GM23338 (cell line): ENCODE measurements around the gene ZNF665. TPM values are rescaled to one million over a fixed set of nuclear protein-coding genes. Genes with fewer than 3 reads are reported as not detected.
A peak's percentile ranks its signal among the peaks of the same experiment; 100 is the strongest.
"Not testable (repeated sequence)": the region's sequence is repeated elsewhere in the genome, so short reads cannot be mapped to it uniquely, and the experiment has no call there.

Source experiments
- ATAC-seq: fragments of 200-7000 bp; cut with Tn5 transposase; 3 replicates; pipeline ENCODE4 v1.9.1; 2020
- DNase-seq: peaks from one replicate; pipeline ENCODE4 v3.0.0-alpha.2; 2015; ENCODE audit warnings: low spot score
- H2AFZ ChIP-seq: fragments of 200-600 bp; sonication (generic); 2 replicates; pipeline ENCODE4 v1.8.0; 2016; ENCODE audit warnings: antibody characterized with exemption, mild to moderate bottlenecking, moderate library complexity
- H3F3A ChIP-seq: fragments of 200-600 bp; sonication (generic); replicated peaks from 2 replicates; pipeline ENCODE4 v1.8.0; 2017; ENCODE audit warnings: antibody characterized with exemption, mixed run types, low read depth
- H3K27ac ChIP-seq: fragments of 200-600 bp; sonication (generic); 2 replicates; pipeline ENCODE4 v1.6.1; 2016; ENCODE audit warnings: low read depth
- H3K27me3 ChIP-seq: fragments of 200-600 bp; sonication (generic); 2 replicates; pipeline ENCODE4 v1.8.0; 2016; ENCODE audit warnings: mild to moderate bottlenecking, mixed run types, moderate library complexity; ENCODE audit not compliant: insufficient read depth
- H3K36me3 ChIP-seq: fragments of 200-600 bp; sonication (generic); 2 replicates; pipeline ENCODE4 v1.8.0; 2016; ENCODE audit warnings: mild to moderate bottlenecking; ENCODE audit not compliant: insufficient read depth
- H3K4me1 ChIP-seq: fragments of 200-600 bp; sonication (generic); 2 replicates; pipeline ENCODE4 v1.8.0; 2016; ENCODE audit warnings: mild to moderate bottlenecking, moderate library complexity; ENCODE audit not compliant: insufficient read depth
- H3K4me2 ChIP-seq: fragments of 200-600 bp; sonication (generic); 2 replicates; pipeline ENCODE4 v1.7.1; 2017; ENCODE audit warnings: mixed run types
- H3K4me3 ChIP-seq: fragments of 200-600 bp; sonication (generic); 2 replicates; pipeline ENCODE4 v1.6.1; 2016; ENCODE audit warnings: mixed run types
- H3K79me2 ChIP-seq: fragments of 200-600 bp; sonication (generic); replicated peaks from 2 replicates; pipeline ENCODE4 v1.8.0; 2017; ENCODE audit warnings: mild to moderate bottlenecking; ENCODE audit not compliant: insufficient read depth
- H3K9me2 ChIP-seq: fragments of 200-600 bp; sonication (generic); 2 replicates; pipeline ENCODE4 v1.8.0; 2017; ENCODE audit not compliant: insufficient read depth
- H4K20me1 ChIP-seq: fragments of 200-600 bp; sonication (generic); replicated peaks from 2 replicates; pipeline ENCODE4 v1.8.0; 2017; ENCODE audit warnings: mild to moderate bottlenecking; ENCODE audit not compliant: insufficient read depth
- H3K27ac Mint-ChIP-seq: 2 replicates; pipeline ENCODE4 v1.8.0; 2020; ENCODE audit warnings: inconsistent platforms, mild to moderate bottlenecking, moderate library complexity, mixed read lengths
- H3K27me3 Mint-ChIP-seq: 3 replicates; pipeline ENCODE4 v1.8.0; 2022; ENCODE audit warnings: low read depth, mild to moderate bottlenecking, moderate library complexity, mixed read lengths, inconsistent platforms; ENCODE audit not compliant: insufficient read depth, poor library complexity
- H3K36me3 Mint-ChIP-seq: 3 replicates; pipeline ENCODE4 v1.8.0; 2021; ENCODE audit warnings: low read depth, mild to moderate bottlenecking, inconsistent platforms, moderate library complexity, mixed read lengths
- H3K4me1 Mint-ChIP-seq: 3 replicates; pipeline ENCODE4 v1.8.0; 2020; ENCODE audit warnings: mild to moderate bottlenecking, inconsistent platforms, mixed read lengths
- H3K4me3 Mint-ChIP-seq: 3 replicates; pipeline ENCODE4 v1.8.0; 2021; ENCODE audit warnings: moderate library complexity, mild to moderate bottlenecking, inconsistent platforms, mixed read lengths
- H3K9me3 Mint-ChIP-seq: 3 replicates; pipeline ENCODE4 v1.8.0; 2020; ENCODE audit warnings: moderate library complexity, mild to moderate bottlenecking, inconsistent platforms, mixed read lengths
- EZH2 ChIP-seq: fragments of 200-600 bp; sonication (generic); IDR thresholded peaks from one replicate; pipeline ENCODE4 v1.8.0; 2017; ENCODE audit warnings: antibody characterized with exemption, mild to moderate bottlenecking, low read depth; ENCODE audit not compliant: unreplicated experiment
- EZH2phosphoT487 ChIP-seq: fragments of 200-600 bp; sonication (generic); IDR thresholded peaks from one replicate; pipeline ENCODE4 v1.8.1; 2018; ENCODE audit warnings: antibody characterized with exemption; ENCODE audit not compliant: unreplicated experiment
- JUNB ChIP-seq: IDR thresholded peaks from one replicate; pipeline ENCODE4 v1.6.1; 2016; ENCODE audit warnings: antibody characterized with exemption; ENCODE audit not compliant: unreplicated experiment
- NANOG ChIP-seq: IDR thresholded peaks from 2 replicates; pipeline ENCODE4 v1.6.1; 2016; ENCODE audit warnings: antibody characterized with exemption, borderline replicate concordance
- STAT1 ChIP-seq: IDR thresholded peaks from one replicate; pipeline ENCODE4 v1.6.1; 2016; ENCODE audit warnings: antibody characterized with exemption; ENCODE audit not compliant: unreplicated experiment
- ZNF114 ChIP-seq: fragments of 250-450 bp; sonication (Bioruptor Pico); IDR thresholded peaks from 2 replicates; pipeline ENCODE4 v1.5.0; 2020; ENCODE audit warnings: mild to moderate bottlenecking, moderate library complexity
- ZNF331 ChIP-seq: fragments of 250-450 bp; sonication (Bioruptor Pico); IDR thresholded peaks from 2 replicates; pipeline ENCODE4 v1.5.0; 2020; ENCODE audit warnings: low read depth, mild to moderate bottlenecking, moderate library complexity
- polyA plus RNA-seq: library from polyadenylated mRNA; unstranded; fragments of >200 nt; fragmentation: Nextera tagmentation; extraction: Ambion mirVana; gene quantifications from 2 replicates; pipeline ENCODE4 v1.2.1, GENCODE V29; 2016
- total RNA-seq: library from RNA; depleted of rRNA; stranded (reverse); fragments of >200 nt; shearing (Covaris generic); gene quantifications from 2 replicates; pipeline ENCODE4 v1.2.3, GENCODE V29; 2014
- TF ChIP-seq, protein P1 (sequence below), 2 experiments: fragments of 200-600 bp in 1 of 2; sonication (generic) in 1 of 2; conservative IDR thresholded peaks; 2 replicates each; pipeline versions ENCODE4 v1.5.1 to v1.6.1; 2016 to 2017; ENCODE audit warnings: antibody characterized with exemption in 2 of 2, low read depth in 2 of 2, mild to moderate bottlenecking in 2 of 2, moderate library complexity in 1 of 2
- TF ChIP-seq, protein P2 (sequence below): IDR thresholded peaks from one replicate; pipeline ENCODE4 v1.6.1; 2018; ENCODE audit warnings: antibody characterized with exemption; ENCODE audit not compliant: unreplicated experiment

ZNF665 gene
- total and polyA plus RNA-seq, 2 experiments from 2014 or later: 3.1 to 3.5 TPM

DNA sequence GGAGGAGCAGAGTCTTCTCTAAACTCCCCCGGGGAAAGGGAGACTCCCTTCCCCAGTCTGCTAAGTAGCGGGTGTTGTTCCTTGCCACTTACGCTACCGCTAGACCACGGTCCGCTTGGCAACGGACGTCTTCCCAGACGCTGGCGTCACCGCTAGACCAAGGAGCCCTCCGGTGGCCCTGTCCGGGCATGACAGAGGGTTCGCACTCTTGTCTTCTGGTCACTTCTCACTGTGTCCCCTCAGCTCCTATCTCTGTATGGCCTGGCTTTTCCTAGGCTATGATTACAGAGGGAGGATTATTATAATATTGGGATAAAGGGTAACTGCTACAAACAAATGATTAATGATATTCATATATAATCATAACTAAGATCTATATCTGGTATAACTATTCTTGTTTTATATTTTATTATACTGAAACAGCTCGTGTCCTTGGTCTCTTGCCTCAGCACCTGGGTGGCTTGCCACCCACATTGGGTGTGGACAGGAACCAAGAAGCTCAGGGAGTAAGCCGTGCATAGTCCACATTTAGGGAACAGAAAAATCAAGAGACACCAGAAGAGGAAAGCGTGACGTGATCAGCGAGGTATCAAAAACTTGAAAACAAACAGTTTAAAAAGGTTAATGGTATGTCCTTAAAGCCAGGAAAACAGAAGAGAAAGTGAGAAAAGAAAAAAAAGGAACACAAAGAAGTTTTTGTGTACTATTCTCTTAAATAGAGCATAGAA lies 7.8 kb downstream of the ZNF665 start:
- not testable (repeated sequence) for H3K27me3 ChIP-seq, H3K79me2 ChIP-seq, H3K27ac ChIP-seq, H3F3A ChIP-seq, ATAC-seq, H3K4me3 ChIP-seq, H3K4me1 ChIP-seq, H3K4me2 ChIP-seq, H3K36me3 ChIP-seq, H3K4me1 Mint-ChIP-seq, H3K9me2 ChIP-seq, H4K20me1 ChIP-seq, H3K27me3 Mint-ChIP-seq, H2AFZ ChIP-seq, H3K27ac Mint-ChIP-seq, H3K4me3 Mint-ChIP-seq
- Mint-ChIP-seq H3K36me3 (peaks cover 35% of the 10 kb centered on the region), H3K9me3 (peaks cover 20% of the 10 kb centered on the region)
- DNase-seq: peak; percentile 57
- TF ChIP-seq, protein P1, sequence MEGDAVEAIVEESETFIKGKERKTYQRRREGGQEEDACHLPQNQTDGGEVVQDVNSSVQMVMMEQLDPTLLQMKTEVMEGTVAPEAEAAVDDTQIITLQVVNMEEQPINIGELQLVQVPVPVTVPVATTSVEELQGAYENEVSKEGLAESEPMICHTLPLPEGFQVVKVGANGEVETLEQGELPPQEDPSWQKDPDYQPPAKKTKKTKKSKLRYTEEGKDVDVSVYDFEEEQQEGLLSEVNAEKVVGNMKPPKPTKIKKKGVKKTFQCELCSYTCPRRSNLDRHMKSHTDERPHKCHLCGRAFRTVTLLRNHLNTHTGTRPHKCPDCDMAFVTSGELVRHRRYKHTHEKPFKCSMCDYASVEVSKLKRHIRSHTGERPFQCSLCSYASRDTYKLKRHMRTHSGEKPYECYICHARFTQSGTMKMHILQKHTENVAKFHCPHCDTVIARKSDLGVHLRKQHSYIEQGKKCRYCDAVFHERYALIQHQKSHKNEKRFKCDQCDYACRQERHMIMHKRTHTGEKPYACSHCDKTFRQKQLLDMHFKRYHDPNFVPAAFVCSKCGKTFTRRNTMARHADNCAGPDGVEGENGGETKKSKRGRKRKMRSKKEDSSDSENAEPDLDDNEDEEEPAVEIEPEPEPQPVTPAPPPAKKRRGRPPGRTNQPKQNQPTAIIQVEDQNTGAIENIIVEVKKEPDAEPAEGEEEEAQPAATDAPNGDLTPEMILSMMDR (conservative IDR thresholded peaks at IDR 0.05; ENCODE audit: low read depth in 2 of 2): peak; percentile 26 to 55; a peak in 3 of 4 replicates

DNA sequence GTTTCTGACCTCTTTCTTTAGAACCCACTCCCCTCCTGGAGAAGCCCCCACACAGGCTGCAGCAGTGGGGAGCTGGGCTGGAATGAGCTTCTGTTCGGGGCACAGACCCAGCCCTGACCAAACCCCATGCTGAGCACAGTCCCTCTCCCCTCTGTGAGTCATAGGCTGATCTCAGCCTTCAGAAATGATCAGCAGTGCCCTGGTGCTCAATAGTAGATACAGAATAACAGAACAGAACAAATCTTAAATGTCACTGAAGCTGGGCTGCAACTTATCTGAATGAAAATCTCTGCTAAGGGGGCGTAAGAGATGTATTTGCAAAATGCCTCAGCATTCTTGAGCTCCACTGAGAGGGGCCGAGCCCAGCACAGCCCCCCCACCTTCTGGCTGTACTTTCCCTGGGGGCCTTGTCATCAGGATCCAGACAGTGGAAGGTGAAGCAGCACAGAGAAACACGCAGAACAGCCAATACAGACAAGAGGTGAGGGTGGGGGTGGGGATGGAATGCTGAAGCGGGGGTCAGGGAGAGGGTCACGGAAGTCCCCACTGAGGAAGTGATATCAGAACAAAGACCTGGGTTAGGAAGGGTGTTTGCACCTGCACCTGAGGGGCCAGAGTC lies 9.9 kb downstream of the ZNF665 start:
- H3K27ac Mint-ChIP-seq: no peak overlapping the region
- Histone ChIP-seq H3K4me2 (no peak overlapping the region), H3F3A (no peaks in the 10 kb centered on the region), H3K36me3 (no peaks in the 10 kb centered on the region), H2AFZ (no peak overlapping the region), H3K9me2 (no peaks in the 10 kb centered on the region), H4K20me1 (no peaks in the 10 kb centered on the region), H3K4me1 (no peaks in the 10 kb centered on the region), H3K27me3 (no peaks in the 10 kb centered on the region), H3K4me3 (no peak overlapping the region), H3K27ac (no peak overlapping the region), H3K79me2 (no peaks in the 10 kb centered on the region)
- H3K27me3 Mint-ChIP-seq: peaks cover 6% of the 10 kb centered on the region
- no peak for TF ChIP-seq ZNF114 (CRISPR knock-in tag)
- no peak for TF ChIP-seq EZH2phosphoT487
- peaks cover 49% of the 10 kb centered on the region for H3K36me3 Mint-ChIP-seq
- no peak overlapping the region for H3K4me3 Mint-ChIP-seq
- DNase-seq (no peak), ATAC-seq (no peak)
- no peaks in the 10 kb centered on the region; the same call in 2 of the 3 replicates for H3K4me1 Mint-ChIP-seq
- H3K9me3 Mint-ChIP-seq: peaks cover 22% of the 10 kb centered on the region

DNA sequence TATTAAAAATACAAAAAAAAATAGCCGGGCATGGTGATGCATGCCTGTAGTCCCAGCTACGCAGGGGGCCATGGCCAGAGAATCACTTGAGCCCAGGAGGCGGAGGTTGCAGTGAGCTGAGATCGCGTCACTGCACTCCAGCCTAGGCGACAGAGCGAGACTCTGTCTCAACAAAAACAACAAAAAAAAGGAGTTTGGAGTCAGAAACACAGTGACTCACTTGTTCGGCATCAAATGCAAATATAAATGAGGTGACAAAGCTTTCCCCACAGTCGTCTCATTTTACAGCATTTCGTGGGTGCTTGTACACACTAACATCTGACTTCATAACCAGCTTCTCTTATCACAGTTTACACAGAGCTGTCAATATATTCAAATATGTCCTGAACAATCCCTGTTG lies 11.0 kb downstream of the ZNF665 start:
- no peak for DNase-seq
- TF ChIP-seq NANOG: no peak
- no peak for TF ChIP-seq EZH2
- TF ChIP-seq, protein P2, sequence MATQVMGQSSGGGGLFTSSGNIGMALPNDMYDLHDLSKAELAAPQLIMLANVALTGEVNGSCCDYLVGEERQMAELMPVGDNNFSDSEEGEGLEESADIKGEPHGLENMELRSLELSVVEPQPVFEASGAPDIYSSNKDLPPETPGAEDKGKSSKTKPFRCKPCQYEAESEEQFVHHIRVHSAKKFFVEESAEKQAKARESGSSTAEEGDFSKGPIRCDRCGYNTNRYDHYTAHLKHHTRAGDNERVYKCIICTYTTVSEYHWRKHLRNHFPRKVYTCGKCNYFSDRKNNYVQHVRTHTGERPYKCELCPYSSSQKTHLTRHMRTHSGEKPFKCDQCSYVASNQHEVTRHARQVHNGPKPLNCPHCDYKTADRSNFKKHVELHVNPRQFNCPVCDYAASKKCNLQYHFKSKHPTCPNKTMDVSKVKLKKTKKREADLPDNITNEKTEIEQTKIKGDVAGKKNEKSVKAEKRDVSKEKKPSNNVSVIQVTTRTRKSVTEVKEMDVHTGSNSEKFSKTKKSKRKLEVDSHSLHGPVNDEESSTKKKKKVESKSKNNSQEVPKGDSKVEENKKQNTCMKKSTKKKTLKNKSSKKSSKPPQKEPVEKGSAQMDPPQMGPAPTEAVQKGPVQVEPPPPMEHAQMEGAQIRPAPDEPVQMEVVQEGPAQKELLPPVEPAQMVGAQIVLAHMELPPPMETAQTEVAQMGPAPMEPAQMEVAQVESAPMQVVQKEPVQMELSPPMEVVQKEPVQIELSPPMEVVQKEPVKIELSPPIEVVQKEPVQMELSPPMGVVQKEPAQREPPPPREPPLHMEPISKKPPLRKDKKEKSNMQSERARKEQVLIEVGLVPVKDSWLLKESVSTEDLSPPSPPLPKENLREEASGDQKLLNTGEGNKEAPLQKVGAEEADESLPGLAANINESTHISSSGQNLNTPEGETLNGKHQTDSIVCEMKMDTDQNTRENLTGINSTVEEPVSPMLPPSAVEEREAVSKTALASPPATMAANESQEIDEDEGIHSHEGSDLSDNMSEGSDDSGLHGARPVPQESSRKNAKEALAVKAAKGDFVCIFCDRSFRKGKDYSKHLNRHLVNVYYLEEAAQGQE: no peak
- no peak for TF ChIP-seq JUNB
- no peak for TF ChIP-seq EZH2phosphoT487
- no peak for TF ChIP-seq ZNF331 (CRISPR knock-in tag)
- TF ChIP-seq STAT1: no peak

More for the DNA sequence above, 11.0 kb downstream of the ZNF665 start:
- Mint-ChIP-seq H3K27me3 (peaks cover 6% of the 10 kb centered on the region), H3K27ac (no peak overlapping the region), H3K4me3 (no peak overlapping the region), H3K9me3 (peaks cover 22% of the 10 kb centered on the region), H3K4me1 (no peaks in the 10 kb centered on the region; the same call in 2 of the 3 replicates), H3K36me3 (peaks cover 49% of the 10 kb centered on the region)
- no peak for ATAC-seq
- Histone ChIP-seq H3K4me1 (no peaks in the 10 kb centered on the region), H4K20me1 (no peaks in the 10 kb centered on the region), H3K4me3 (no peak overlapping the region), H3K9me2 (no peaks in the 10 kb centered on the region), H3K27me3 (no peaks in the 10 kb centered on the region), H3F3A (no peaks in the 10 kb centered on the region), H3K36me3 (no peaks in the 10 kb centered on the region), H3K4me2 (no peak overlapping the region), H3K27ac (no peak overlapping the region), H3K79me2 (no peaks in the 10 kb centered on the region), H2AFZ (no peak overlapping the region)
